ENCODE results near the gene HAPLN3. TPM values are rescaled to one million over a fixed set of nuclear protein-coding genes. Genes with fewer than 3 reads are reported as not detected.

The HAPLN3 gene
- total and polyA plus RNA-seq, 2 donors (not counting 3 experiments of a cell fraction or from before 2014, with no cell fraction given) = 57.6 to 130 TPM

DNA sequence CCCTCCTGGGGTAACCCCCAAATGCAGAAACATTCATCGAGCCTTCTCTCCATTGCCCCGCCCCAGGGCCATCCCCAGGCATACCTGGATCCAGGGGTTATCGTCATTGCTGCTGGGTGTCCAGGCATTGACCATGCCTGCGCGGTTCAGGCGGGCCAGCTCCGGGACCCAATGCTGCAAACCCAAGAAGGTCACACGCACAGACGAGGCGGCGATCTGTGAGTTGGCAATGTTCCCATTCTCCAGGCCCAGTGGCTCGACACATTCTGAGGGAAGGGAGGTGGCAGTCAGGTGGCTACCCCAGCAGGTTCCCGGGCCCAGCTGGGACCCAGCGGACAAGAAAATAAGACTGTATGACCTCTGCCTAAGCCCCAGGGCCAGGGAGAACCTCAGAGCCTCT, 11.8 kb upstream of the HAPLN3 start:
- H3K27me3 ChIP-seq (ENCODE audit: control insufficient read depth in 2 of 2, insufficient read depth in 2 of 2, low read length in 2 of 2) = no peaks in the 10 kb centered on the region
- dilution Hi-C loops (cut with MboI; ENCODE audit: extremely low pct_ligation_motif_present, low sequenced_read_pairs) (no loop called here), intact Hi-C loops (cut with micrococcal nuclease) (no loop called here)
- ChIA-PET POLR2A (no interaction called here), CTCF (no interaction called here)
- H4K20me1 ChIP-seq (replicated peaks; ENCODE audit: control insufficient read depth, extremely low read depth, insufficient read depth, low read length) = no peaks in the 10 kb centered on the region
- H3K79me2 ChIP-seq (ENCODE audit: control insufficient read depth, insufficient read depth, low read length) = no peaks in the 10 kb centered on the region
- DNase-seq (ENCODE audit: low read depth, low spot score) = no peak
- no peaks in the 10 kb centered on the region for H3K9me3 ChIP-seq (replicated peaks; ENCODE audit: control insufficient read depth, insufficient read depth, low read length)
- no peaks in the 10 kb centered on the region for H3K9me1 ChIP-seq (replicated peaks; ENCODE audit: control insufficient read depth, extremely low read depth, insufficient read depth, low read length)
- TF ChIP-seq EZH2 (IDR thresholded peaks at IDR 0.05; ENCODE audit: borderline replicate concordance, low read depth, low read length, severe bottlenecking) (no peak), GATA2 (IDR thresholded peaks at IDR 0.05; ENCODE audit: insufficient read depth, insufficient read length, low read depth, low read length) (no peak), POLR2A (IDR thresholded peaks at IDR 0.05; ENCODE audit: low read depth, low read length) (no peak), MYC (IDR thresholded peaks at IDR 0.05; ENCODE audit: low read depth, low read length) (no peak), POLR2AphosphoS5 (IDR thresholded peaks at IDR 0.05; ENCODE audit: insufficient read depth, low read depth, low read length) (no peak), JUN (IDR thresholded peaks at IDR 0.05; ENCODE audit: borderline replicate concordance, insufficient read depth, insufficient read length, low read depth) (no peak), FOS (IDR thresholded peaks at IDR 0.05; ENCODE audit: borderline replicate concordance, insufficient read depth, low read length) (no peak)
- TF ChIP-seq, protein P1, sequence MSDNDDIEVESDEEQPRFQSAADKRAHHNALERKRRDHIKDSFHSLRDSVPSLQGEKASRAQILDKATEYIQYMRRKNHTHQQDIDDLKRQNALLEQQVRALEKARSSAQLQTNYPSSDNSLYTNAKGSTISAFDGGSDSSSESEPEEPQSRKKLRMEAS (IDR thresholded peaks at IDR 0.05; ENCODE audit: insufficient read depth, insufficient read length) = no peak
- TF ChIP-seq, protein P2, sequence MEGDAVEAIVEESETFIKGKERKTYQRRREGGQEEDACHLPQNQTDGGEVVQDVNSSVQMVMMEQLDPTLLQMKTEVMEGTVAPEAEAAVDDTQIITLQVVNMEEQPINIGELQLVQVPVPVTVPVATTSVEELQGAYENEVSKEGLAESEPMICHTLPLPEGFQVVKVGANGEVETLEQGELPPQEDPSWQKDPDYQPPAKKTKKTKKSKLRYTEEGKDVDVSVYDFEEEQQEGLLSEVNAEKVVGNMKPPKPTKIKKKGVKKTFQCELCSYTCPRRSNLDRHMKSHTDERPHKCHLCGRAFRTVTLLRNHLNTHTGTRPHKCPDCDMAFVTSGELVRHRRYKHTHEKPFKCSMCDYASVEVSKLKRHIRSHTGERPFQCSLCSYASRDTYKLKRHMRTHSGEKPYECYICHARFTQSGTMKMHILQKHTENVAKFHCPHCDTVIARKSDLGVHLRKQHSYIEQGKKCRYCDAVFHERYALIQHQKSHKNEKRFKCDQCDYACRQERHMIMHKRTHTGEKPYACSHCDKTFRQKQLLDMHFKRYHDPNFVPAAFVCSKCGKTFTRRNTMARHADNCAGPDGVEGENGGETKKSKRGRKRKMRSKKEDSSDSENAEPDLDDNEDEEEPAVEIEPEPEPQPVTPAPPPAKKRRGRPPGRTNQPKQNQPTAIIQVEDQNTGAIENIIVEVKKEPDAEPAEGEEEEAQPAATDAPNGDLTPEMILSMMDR (IDR thresholded peaks at IDR 0.05; ENCODE audit: extremely low read depth in 1 of 2, insufficient read depth in 1 of 2, low read depth in 1 of 2, low read length in 2 of 2) = no peak
- no peak overlapping the region for H3K9ac ChIP-seq (replicated peaks; ENCODE audit: extremely low read depth, insufficient read depth, low read length)
- no peak overlapping the region for H3K27ac ChIP-seq (ENCODE audit: insufficient read depth, low read depth, low read length)
- peaks cover 1% of the 10 kb centered on the region for H3K4me1 ChIP-seq (ENCODE audit: control insufficient read depth, extremely low read depth, insufficient read depth, low read length)
- H3K4me2 ChIP-seq (ENCODE audit: insufficient read depth, low read length) = no peak overlapping the region
- H3K4me3 ChIP-seq (replicated peaks in 1 of 3; ENCODE audit: insufficient read depth in 1 of 3, low read depth in 1 of 3, low read length in 3 of 3) = no peak overlapping the region
- H3K36me3 ChIP-seq (ENCODE audit: control insufficient read depth in 2 of 2, extremely low read depth in 1 of 2, insufficient read depth in 2 of 2, low read length in 2 of 2) = no peaks in the 10 kb centered on the region
- no TSS peak for BruUV-seq (replicated peaks)
- FAIRE-seq = no peak
- H2AFZ ChIP-seq (ENCODE audit: low read depth, low read length) = no peak overlapping the region
